Mucosa of descending colon (tissue), 3 donors: Measurements from ENCODE around the gene MBD3L3. TPM values are rescaled to one million over a fixed set of nuclear protein-coding genes. Genes with fewer than 3 reads are reported as not detected.
"Not testable (repeated sequence)": the region's sequence is repeated elsewhere in the genome, so short reads cannot be mapped to it uniquely, and the experiment has no call there.

Source experiments
- ATAC-seq: fragments of 200-7000 bp; cut with Tn5 transposase; one replicate; pipeline ENCODE4 v1.9.1; 2020; ENCODE audit warnings: mild to moderate bottlenecking, moderate library complexity
- DNase-seq, 3 donors: peaks; one replicate each; pipeline ENCODE4 v3.0.0-alpha.2; 2020
- H3K36me3 ChIP-seq: fragments of 200-600 bp; one replicate; pipeline ENCODE4 v1.8.0; 2021; ENCODE audit warnings: low read depth, mild to moderate bottlenecking
- H3K4me1 ChIP-seq: fragments of 200-600 bp; one replicate; pipeline ENCODE4 v1.8.0; 2021; ENCODE audit warnings: low read depth, mild to moderate bottlenecking
- H3K4me3 ChIP-seq: fragments of 200-600 bp; one replicate; pipeline ENCODE4 v1.8.0; 2021; ENCODE audit warnings: mild to moderate bottlenecking
- H3K9me3 ChIP-seq: fragments of 200-600 bp; one replicate; pipeline ENCODE4 v1.8.0; 2021; ENCODE audit warnings: mild to moderate bottlenecking
- intact Hi-C, 2 donors: fragments of 100-400 bp; cut with DNase I in 1 of 2; cut with micrococcal nuclease in 1 of 2; formaldehyde crosslinking; loops; one replicate each; pipeline versions ENCODE4 v1.11.0 to v1.11.1; 2022; cut with DNase I, micrococcal nuclease
- total RNA-seq, 3 donors: library from RNA; stranded (reverse); fragmentation: NEBNext Ultra II Directional in 2 of 3; extraction: Animal tissue kit (Norgen Biotek cat#: 25700) in 2 of 3; gene quantifications; one replicate each; pipeline versions ENCODE4 v1.2.1 to v1.2.4, GENCODE V29; 2021 to 2023
- TF ChIP-seq, protein P1 (sequence below): fragments of 200-600 bp; IDR thresholded peaks from one replicate; pipeline ENCODE4 v1.8.0; 2022; ENCODE audit warnings: antibody characterized with exemption, mild to moderate bottlenecking
- donor health status: DM: no; HTN: no; CAD: no; lungs with moderate emphysema.
- donor health status: DM: no; HTN: no; CAD: no.
- donor health status: DM: no; HTN: yes; CAD: no.

MBD3L3 gene
- total RNA-seq, 3 donors from 2014 or later: not detected

DNA sequence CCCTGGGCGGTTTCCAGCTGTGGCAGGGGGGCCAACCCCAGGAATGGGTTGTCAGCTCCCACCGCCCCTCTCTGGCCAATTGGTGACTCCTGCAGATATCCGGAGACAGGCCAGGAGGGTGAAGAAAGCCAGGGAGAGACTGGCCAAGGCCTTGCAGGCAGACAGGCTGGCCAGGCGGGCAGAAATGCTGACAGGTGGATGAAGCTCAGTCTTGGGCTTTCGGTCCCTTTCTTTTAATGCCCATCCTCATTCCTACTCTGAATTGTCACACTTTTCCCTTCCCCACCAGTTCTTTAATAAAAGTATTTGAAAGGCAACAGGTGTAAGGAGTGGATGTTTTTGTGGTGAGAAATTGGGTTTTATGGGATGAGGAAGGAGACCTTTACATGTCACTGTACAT is 7.1 kb downstream of the MBD3L3 start:
- H3K36me3 ChIP-seq, intact Hi-C loops, H3K4me1 ChIP-seq, H3K9me3 ChIP-seq, H3K4me3 ChIP-seq, DNase-seq, ATAC-seq: not testable (repeated sequence)

DNA sequence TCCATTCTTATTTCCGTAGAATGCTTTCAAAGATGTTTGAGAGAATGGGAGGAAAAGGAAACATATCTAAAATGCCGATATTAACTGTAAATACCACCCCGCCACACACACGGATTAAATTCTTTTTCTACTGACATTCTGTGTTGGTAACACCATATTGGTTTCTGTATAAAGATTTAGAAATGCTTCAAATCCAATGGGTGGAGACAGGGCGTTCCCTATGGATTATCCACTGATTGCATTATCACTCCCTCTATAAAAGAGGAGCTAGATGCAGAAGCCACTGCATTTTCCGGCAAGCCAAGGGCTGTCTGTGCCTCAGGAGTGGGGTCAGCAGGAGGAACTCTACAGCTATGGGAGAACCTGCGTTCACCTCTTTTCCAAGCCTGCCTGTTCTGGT is 9.5 kb downstream of the MBD3L3 start, which contains the start of gene MBD3L2:
Gene MBD3L2, plus strand, starts transcription at position 301 of the 400 bp plus-strand sequence. Its CDS starts 53 bp downstream, at position 354.
- H3K4me1 ChIP-seq, H3K9me3 ChIP-seq, DNase-seq, ATAC-seq, intact Hi-C loops, H3K4me3 ChIP-seq, H3K36me3 ChIP-seq: not testable (repeated sequence)

DNA sequence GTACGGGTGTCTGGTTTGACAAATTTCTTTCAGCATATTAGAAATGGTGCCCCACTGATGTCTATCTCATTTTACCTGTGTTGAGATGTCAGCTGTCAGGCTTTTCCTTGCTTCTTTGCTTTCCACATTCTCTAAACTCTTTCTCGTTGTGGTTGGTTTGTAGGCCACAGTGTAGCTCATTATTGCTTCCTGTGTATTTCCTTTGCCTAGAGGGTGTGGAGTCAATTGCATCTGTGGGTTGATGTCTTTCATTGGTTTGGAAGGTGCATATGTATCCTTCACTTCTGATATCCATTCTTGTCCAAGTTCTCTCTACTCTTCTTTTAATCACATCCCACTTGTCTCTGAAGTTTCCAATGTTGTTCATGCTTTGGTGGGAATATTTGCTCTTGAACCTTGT is 16.9 kb downstream of the MBD3L3 start:
- H3K36me3 ChIP-seq, ATAC-seq, H3K9me3 ChIP-seq, DNase-seq, H3K4me3 ChIP-seq, H3K4me1 ChIP-seq, intact Hi-C loops: not testable (repeated sequence)

DNA sequence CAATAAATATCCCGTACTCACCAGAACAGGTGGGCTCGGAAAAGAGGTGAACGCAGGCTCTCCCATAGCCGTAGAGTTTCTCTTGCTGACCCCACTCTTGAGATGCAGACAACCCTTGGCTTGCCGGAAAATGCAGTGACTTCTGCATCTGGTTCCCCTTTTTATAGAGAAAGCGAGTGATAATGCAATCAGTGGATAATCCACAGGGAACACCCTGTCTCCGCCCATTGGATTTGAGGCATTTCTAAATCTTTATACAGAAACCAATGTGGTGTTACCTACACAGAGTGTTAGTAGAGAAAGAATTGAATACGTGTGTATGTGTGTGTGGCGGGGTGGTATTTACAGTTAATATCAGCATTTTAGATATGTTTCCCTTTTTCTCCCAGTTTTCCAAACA is 18.4 kb downstream of the MBD3L3 start, which contains the start of gene MBD3L4:
Gene MBD3L4, minus strand, starts transcription at position 101 of the 400 bp plus-strand sequence. Its CDS starts 35 bp downstream, at position 66.
- H3K4me3 ChIP-seq, H3K36me3 ChIP-seq, H3K4me1 ChIP-seq, intact Hi-C loops, H3K9me3 ChIP-seq, ATAC-seq, DNase-seq: not testable (repeated sequence)

DNA sequence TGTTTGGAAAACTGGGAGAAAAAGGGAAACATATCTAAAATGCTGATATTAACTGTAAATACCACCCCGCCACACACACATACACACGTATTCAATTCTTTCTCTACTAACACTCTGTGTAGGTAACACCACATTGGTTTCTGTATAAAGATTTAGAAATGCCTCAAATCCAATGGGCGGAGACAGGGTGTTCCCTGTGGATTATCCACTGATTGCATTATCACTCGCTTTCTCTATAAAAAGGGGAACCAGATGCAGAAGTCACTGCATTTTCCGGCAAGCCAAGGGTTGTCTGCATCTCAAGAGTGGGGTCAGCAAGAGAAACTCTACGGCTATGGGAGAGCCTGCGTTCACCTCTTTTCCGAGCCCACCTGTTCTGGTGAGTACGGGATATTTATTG is 28.2 kb downstream of the MBD3L3 start, which contains the start of gene MBD3L5:
Gene MBD3L5, plus strand, starts transcription at position 301 of the 400 bp plus-strand sequence. Its CDS starts 34 bp downstream, at position 335.
- H3K4me1 ChIP-seq, H3K9me3 ChIP-seq, H3K4me3 ChIP-seq, DNase-seq, intact Hi-C loops, H3K36me3 ChIP-seq, ATAC-seq: not testable (repeated sequence)

DNA sequence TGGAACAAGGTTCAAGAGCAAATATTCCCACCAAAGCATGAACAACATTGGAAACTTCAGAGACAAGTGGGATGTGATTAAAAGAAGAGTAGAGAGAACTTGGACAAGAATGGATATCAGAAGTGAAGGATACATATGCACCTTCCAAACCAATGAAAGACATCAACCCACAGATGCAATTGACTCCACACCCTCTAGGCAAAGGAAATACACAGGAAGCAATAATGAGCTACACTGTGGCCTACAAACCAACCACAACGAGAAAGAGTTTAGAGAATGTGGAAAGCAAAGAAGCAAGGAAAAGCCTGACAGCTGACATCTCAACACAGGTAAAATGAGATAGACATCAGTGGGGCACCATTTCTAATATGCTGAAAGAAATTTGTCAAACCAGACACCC is 29.7 kb downstream of the MBD3L3 start:
- intact Hi-C loops, ATAC-seq, H3K4me3 ChIP-seq, H3K36me3 ChIP-seq, H3K4me1 ChIP-seq, DNase-seq, H3K9me3 ChIP-seq: not testable (repeated sequence)

DNA sequence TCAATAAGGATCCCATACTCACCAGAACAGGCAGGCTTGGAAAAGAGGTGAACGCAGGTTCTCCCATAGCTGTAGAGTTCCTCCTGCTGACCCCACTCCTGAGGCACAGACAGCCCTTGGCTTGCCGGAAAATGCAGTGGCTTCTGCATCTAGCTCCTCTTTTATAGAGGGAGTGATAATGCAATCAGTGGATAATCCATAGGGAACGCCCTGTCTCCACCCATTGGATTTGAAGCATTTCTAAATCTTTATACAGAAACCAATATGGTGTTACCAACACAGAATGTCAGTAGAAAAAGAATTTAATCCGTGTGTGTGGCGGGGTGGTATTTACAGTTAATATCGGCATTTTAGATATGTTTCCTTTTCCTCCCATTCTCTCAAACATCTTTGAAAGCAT is 37.1 kb downstream of the MBD3L3 start, which contains the start of gene MBD3L2B:
Gene MBD3L2B, minus strand, starts transcription at position 101 of the 400 bp plus-strand sequence. Its CDS starts 34 bp downstream, at position 67.
- H3K9me3 ChIP-seq, H3K4me1 ChIP-seq, intact Hi-C loops, DNase-seq, H3K36me3 ChIP-seq, H3K4me3 ChIP-seq, ATAC-seq: not testable (repeated sequence)

DNA sequence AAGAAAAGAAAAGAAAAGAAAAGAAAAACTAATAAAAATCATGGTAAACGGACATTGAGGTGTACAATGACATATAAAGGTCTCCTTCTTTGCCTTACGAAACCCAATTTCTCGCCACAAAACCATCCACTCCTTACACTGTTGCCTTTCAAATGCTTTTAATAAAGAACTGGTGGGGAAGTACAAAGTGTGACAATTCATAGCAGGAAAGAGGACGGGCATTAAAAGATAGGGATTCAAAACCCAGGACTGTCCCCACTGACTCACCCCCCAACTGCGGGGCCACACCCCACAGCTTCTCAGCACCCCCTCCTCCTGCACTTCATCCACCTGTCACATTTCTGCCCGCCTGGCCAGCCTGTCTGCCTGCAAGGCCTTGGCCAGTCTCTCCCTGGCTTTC is 39.6 kb downstream of the MBD3L3 start:
- no peak for ATAC-seq
- no peaks in the 10 kb centered on the region for H3K36me3 ChIP-seq
- intact Hi-C loops: no loop called here
- TF ChIP-seq, protein P1, sequence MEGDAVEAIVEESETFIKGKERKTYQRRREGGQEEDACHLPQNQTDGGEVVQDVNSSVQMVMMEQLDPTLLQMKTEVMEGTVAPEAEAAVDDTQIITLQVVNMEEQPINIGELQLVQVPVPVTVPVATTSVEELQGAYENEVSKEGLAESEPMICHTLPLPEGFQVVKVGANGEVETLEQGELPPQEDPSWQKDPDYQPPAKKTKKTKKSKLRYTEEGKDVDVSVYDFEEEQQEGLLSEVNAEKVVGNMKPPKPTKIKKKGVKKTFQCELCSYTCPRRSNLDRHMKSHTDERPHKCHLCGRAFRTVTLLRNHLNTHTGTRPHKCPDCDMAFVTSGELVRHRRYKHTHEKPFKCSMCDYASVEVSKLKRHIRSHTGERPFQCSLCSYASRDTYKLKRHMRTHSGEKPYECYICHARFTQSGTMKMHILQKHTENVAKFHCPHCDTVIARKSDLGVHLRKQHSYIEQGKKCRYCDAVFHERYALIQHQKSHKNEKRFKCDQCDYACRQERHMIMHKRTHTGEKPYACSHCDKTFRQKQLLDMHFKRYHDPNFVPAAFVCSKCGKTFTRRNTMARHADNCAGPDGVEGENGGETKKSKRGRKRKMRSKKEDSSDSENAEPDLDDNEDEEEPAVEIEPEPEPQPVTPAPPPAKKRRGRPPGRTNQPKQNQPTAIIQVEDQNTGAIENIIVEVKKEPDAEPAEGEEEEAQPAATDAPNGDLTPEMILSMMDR: no peak
- H3K4me3 ChIP-seq: no peak overlapping the region
- H3K4me1 ChIP-seq: no peaks in the 10 kb centered on the region
- no peaks in the 10 kb centered on the region for H3K9me3 ChIP-seq
- DNase-seq: no peak

DNA sequence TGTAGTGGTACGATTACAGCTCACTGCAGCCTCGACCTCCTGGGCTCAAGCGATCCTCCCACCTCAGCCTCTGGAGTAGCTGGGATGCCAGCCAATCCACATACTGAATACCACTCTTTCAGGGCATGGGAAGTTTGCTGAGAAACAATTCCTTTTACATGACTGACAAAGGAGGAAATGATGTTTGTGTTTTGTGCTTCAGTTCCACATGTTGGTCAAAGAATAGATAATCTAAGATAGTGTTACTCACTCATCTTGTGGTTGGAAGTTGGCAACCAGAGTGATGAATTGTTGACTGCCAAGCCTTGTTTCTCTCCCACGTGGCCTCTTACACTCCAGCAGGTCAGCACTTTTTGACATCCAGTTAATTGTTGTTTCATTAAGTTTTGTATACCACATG is 44.8 kb downstream of the MBD3L3 start:
- TF ChIP-seq, protein P1: no peak
- intact Hi-C loops: no loop called here
- no peaks in the 10 kb centered on the region for H3K9me3 ChIP-seq
- ATAC-seq (no peak), DNase-seq (no peak)
- H3K4me3 ChIP-seq: no peak overlapping the region
- H3K4me1 ChIP-seq: no peaks in the 10 kb centered on the region
- H3K36me3 ChIP-seq: no peaks in the 10 kb centered on the region
